Esophagus squamous epithelium (tissue), 4 donors: ENCODE results near the gene BRPF1.

Experiments
- CTCF ChIP-seq, 6 experiments: fragments of 450-650 bp in 4 of 6; fragments of 200-600 bp in 2 of 6; sonication (generic) in 2 of 6; IDR thresholded peaks; one replicate each; pipeline ENCODE4 v1.5.1; 2016 to 2019; ENCODE audit warnings: antibody characterized with exemption in 6 of 6, mild to moderate bottlenecking in 4 of 6, moderate library complexity in 4 of 6
- POLR2A ChIP-seq, 4 donors: fragments of 450-650 bp; IDR thresholded peaks; one replicate each; pipeline ENCODE4 v1.6.1; 2017; ENCODE audit warnings: antibody characterized with exemption in 4 of 4, mild to moderate bottlenecking in 4 of 4, moderate library complexity in 3 of 4

GRCh38 chr3:9777694-9778021, 46.1 kb downstream of the BRPF1 start:
- TF ChIP-seq CTCF (IDR thresholded peaks at IDR 0.05) (no peak), POLR2A (IDR thresholded peaks at IDR 0.05) (no peak)
